ENCODE data around the gene MAPK8IP3.
"Not testable (repeated sequence)": the region's sequence is repeated elsewhere in the genome, so short reads cannot be mapped to it uniquely, and the experiment has no call there.

The MAPK8IP3 gene

DNA sequence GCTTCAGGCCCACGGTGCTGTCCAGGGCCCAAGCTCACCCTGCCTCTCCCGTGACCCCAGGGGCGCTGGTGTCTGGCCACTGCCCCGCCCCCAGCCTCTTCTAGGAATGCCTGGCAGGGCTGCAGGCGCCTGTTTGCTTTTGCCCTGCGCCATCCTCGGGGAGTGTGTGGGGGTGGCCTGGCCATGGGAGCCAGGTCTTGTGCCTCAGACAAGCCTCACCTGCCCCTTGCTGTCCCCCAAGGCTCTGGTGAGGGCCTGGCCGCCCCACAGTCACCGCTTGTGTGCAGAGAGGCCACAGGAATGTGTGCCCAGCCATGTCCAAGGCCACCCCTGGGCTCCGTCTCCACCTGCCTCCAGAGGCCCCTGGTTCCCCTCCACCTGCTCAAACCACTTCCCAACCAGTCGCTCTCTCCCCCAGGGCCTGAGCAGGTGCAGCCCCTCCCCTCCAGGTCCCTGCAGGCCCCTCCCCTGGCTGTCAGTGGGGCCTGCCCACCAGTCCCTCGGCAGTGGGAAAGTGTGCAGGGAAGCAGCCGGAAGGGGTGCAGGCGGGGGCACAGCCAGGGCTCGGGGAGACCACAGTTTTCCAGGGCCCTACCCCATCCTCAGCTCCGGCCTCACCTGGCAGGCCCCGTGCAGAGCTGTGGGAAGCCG lies 88.4 kb downstream of the MAPK8IP3 start:
- no peak overlapping the region for H2AFZ ChIP-seq (ENCODE audit: low read depth, low read length)
- no peaks in the 10 kb centered on the region for H3K79me2 ChIP-seq (ENCODE audit: insufficient read depth, low read length)
- H3K4me1 ChIP-seq (ENCODE audit: insufficient read depth, low read length), result no peaks in the 10 kb centered on the region
- no peak overlapping the region for H3K27ac ChIP-seq (ENCODE audit: low read length)
- H3K9ac ChIP-seq (ENCODE audit: low read depth, low read length), result no peak overlapping the region
- ATAC-seq (ENCODE audit: insufficient read depth, low read depth) (0 out of 3 replicates have a peak, but pooled peaks have one; percentile 18), DNase-seq (no peak)
- peaks cover 7% of the 10 kb centered on the region for H3K9me3 ChIP-seq (ENCODE audit: insufficient read depth, low read length, severe bottlenecking)
- H3K36me3 ChIP-seq (ENCODE audit: insufficient read depth, low read length), result peaks cover 20% of the 10 kb centered on the region
- TF ChIP-seq EZH2 (IDR thresholded peaks at IDR 0.05; ENCODE audit: borderline replicate concordance, low read depth, low read length, severe bottlenecking), result no peak
- TF ChIP-seq, protein P1, sequence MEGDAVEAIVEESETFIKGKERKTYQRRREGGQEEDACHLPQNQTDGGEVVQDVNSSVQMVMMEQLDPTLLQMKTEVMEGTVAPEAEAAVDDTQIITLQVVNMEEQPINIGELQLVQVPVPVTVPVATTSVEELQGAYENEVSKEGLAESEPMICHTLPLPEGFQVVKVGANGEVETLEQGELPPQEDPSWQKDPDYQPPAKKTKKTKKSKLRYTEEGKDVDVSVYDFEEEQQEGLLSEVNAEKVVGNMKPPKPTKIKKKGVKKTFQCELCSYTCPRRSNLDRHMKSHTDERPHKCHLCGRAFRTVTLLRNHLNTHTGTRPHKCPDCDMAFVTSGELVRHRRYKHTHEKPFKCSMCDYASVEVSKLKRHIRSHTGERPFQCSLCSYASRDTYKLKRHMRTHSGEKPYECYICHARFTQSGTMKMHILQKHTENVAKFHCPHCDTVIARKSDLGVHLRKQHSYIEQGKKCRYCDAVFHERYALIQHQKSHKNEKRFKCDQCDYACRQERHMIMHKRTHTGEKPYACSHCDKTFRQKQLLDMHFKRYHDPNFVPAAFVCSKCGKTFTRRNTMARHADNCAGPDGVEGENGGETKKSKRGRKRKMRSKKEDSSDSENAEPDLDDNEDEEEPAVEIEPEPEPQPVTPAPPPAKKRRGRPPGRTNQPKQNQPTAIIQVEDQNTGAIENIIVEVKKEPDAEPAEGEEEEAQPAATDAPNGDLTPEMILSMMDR (IDR thresholded peaks at IDR 0.05; ENCODE audit: borderline replicate concordance, extremely low read depth, low read length, poor library complexity, severe bottlenecking), result no peak
- peaks cover 22% of the 10 kb centered on the region; the same call in 1 of the 2 replicates for H4K20me1 ChIP-seq (ENCODE audit: insufficient read depth, low read length)
- no peaks in the 10 kb centered on the region for H3K27me3 ChIP-seq (ENCODE audit: insufficient read depth, low read length, poor library complexity)
- no peak overlapping the region for H3K4me3 ChIP-seq (ENCODE audit: low read depth in 1 of 2, low read length in 2 of 2)
- no peak overlapping the region for H3K4me2 ChIP-seq (ENCODE audit: insufficient read depth, low read length)

DNA sequence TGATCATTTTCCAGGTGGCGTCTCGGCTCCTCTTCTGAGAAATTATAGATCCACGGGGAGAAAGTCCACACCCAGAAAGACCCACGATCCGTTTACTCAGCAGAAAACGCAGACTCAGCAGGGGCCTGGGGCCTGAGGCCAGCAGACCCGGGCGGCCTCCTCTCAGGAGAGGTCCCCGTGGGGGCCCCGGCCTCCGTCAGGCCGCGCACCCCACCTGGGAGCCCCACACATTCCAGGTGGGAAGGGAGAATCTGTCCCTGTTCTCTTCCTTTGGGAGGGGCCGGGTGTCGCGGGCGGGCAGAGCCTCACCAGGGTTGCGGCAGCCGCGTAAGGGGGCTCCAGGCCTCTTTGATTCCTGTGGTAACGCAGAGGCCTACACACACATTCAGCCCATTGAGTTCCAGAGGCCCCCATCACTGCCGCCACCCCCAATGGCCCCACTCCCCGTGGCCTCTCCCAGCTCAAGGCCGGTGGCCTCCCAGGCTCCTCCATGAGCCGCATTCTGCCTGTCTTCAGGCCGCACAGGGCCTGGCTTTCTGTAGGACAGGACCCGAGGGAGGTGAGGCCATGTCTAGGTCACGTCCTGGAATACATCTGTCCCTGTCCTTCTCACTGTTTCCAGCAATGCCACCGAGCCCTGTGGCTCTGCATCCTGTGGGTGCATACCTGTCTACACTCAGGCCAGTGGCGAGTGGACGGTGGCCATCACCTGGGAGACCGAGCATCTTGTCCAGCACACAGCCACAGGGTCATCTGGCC lies 89.1 kb downstream of the MAPK8IP3 start:
- H3K4me1 ChIP-seq (ENCODE audit: insufficient read depth, low read length), result no peaks in the 10 kb centered on the region
- no peak overlapping the region for H2AFZ ChIP-seq (ENCODE audit: low read depth, low read length)
- no peak overlapping the region for H3K9ac ChIP-seq (ENCODE audit: low read depth, low read length)
- H3K9me3 ChIP-seq (ENCODE audit: insufficient read depth, low read length, severe bottlenecking), result peaks cover 7% of the 10 kb centered on the region
- peaks cover 13% of the 10 kb centered on the region; the same call in 1 of the 2 replicates for H3K36me3 ChIP-seq (ENCODE audit: insufficient read depth, low read length)
- H3K4me3 ChIP-seq (ENCODE audit: low read depth in 1 of 2, low read length in 2 of 2), result no peak overlapping the region
- DNase-seq (no peak), ATAC-seq (ENCODE audit: insufficient read depth, low read depth) (no peak)
- H3K27me3 ChIP-seq (ENCODE audit: insufficient read depth, low read length, poor library complexity), result no peaks in the 10 kb centered on the region
- no peak overlapping the region for H3K27ac ChIP-seq (ENCODE audit: low read length)
- peaks cover 15% of the 10 kb centered on the region; the same call in 1 of the 2 replicates for H4K20me1 ChIP-seq (ENCODE audit: insufficient read depth, low read length)
- H3K4me2 ChIP-seq (ENCODE audit: insufficient read depth, low read length), result no peak overlapping the region
- no peaks in the 10 kb centered on the region for H3K79me2 ChIP-seq (ENCODE audit: insufficient read depth, low read length)
- no peak for TF ChIP-seq EZH2 (IDR thresholded peaks at IDR 0.05; ENCODE audit: borderline replicate concordance, low read depth, low read length, severe bottlenecking)
- TF ChIP-seq, protein P1 (IDR thresholded peaks at IDR 0.05; ENCODE audit: borderline replicate concordance, extremely low read depth, low read length, poor library complexity, severe bottlenecking), result no peak

DNA sequence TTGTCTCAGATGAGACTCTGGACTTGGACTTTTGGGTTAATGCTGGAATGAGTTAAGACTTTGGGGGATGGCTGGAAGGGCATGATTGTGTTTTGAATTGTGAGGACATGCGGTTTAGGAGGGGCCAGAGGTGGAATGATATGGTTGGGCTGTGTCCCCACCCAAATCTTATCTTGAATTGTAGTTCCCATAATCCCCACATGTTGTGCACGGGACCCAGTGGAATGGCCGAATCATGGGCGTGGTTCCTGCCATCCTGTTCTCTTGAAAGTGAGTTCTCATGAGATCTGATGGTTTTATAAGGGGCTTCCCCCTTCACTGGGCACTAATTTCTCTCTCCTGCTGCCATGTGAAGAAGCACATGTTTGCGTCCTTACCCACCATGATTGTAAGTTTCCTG lies 93.3 kb downstream of the MAPK8IP3 start:
- not testable (repeated sequence) for H3K27ac ChIP-seq (ENCODE audit: low read length); H3K9ac ChIP-seq (ENCODE audit: low read depth, low read length); ATAC-seq (ENCODE audit: insufficient read depth, low read depth); H3K36me3 ChIP-seq (ENCODE audit: insufficient read depth, low read length); H3K9me3 ChIP-seq (ENCODE audit: insufficient read depth, low read length, severe bottlenecking); H4K20me1 ChIP-seq (ENCODE audit: insufficient read depth, low read length); H3K4me2 ChIP-seq (ENCODE audit: insufficient read depth, low read length); H3K27me3 ChIP-seq (ENCODE audit: insufficient read depth, low read length, poor library complexity); DNase-seq; H2AFZ ChIP-seq (ENCODE audit: low read depth, low read length); H3K4me1 ChIP-seq (ENCODE audit: insufficient read depth, low read length); H3K4me3 ChIP-seq (ENCODE audit: low read depth in 1 of 2, low read length in 2 of 2); H3K79me2 ChIP-seq (ENCODE audit: insufficient read depth, low read length)

DNA sequence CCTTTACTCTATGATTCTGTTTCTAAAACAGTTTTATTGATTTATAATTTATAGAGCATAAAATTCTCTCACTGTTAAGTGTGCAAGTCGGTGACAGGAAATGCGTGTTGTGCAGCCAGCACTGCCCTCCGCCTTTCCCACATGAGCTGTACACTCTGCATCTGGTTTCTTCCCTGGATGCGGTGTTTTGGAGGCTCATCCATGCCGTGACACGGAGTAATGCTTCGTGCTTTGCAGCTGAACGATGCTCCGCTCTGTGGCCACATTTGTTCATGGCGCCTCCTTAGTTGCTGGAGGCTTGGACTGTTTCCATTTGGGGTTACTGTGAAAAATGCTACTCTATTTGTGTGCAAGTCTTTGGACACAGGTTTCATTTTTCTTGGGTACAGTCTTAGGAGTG lies 94.7 kb downstream of the MAPK8IP3 start:
- Histone ChIP-seq H3K9ac (ENCODE audit: low read depth, low read length) (no peak overlapping the region), H3K4me3 (ENCODE audit: low read depth in 1 of 2, low read length in 2 of 2) (no peak overlapping the region), H3K4me1 (ENCODE audit: insufficient read depth, low read length) (no peaks in the 10 kb centered on the region), H2AFZ (ENCODE audit: low read depth, low read length) (no peak overlapping the region), H4K20me1 (ENCODE audit: insufficient read depth, low read length) (no peaks in the 10 kb centered on the region), H3K9me3 (ENCODE audit: insufficient read depth, low read length, severe bottlenecking) (peaks cover 7% of the 10 kb centered on the region), H3K4me2 (ENCODE audit: insufficient read depth, low read length) (no peak overlapping the region), H3K27me3 (ENCODE audit: insufficient read depth, low read length, poor library complexity) (no peaks in the 10 kb centered on the region), H3K27ac (ENCODE audit: low read length) (no peak overlapping the region), H3K36me3 (ENCODE audit: insufficient read depth, low read length) (no peaks in the 10 kb centered on the region), H3K79me2 (ENCODE audit: insufficient read depth, low read length) (no peaks in the 10 kb centered on the region)
- DNase-seq, result no peak
- TF ChIP-seq EZH2 (IDR thresholded peaks at IDR 0.05; ENCODE audit: borderline replicate concordance, low read depth, low read length, severe bottlenecking), result no peak
- TF ChIP-seq, protein P1 (IDR thresholded peaks at IDR 0.05; ENCODE audit: borderline replicate concordance, extremely low read depth, low read length, poor library complexity, severe bottlenecking), result no peak
- ATAC-seq (ENCODE audit: insufficient read depth, low read depth), result no peak

Data from DND-41 (cell line).